ENCODE results near the gene CAPN1.

The CAPN1 gene

GRCh38 chr11:65219930-65220213 lies 38.1 kb downstream of the CAPN1 start:
- H3K9ac ChIP-seq (ENCODE audit: low read length), result no peak overlapping the region
- DNase-seq, result no peak

DNA sequence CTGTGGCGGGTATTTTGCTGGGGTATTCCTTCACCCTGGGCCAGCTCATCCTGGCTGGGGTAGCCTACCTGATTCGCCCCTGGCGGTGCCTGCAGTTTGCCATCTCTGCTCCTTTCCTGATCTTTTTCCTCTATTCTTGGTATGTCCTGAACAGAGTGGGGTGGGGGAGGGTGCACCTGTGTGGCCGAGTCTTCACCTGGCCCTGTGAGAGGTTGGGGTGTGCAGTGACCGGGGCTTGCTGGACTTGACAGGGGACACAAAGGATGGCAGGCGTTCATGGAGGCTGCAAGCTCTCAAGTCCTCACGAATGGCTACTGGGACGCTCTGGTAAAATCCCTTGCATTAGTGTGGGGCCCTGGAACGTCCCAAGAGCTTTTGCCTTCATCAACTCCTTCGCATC lies 39.3 kb downstream of the CAPN1 start:
- Histone ChIP-seq H3K79me2 (ENCODE audit: low read length) (no peaks in the 10 kb centered on the region), H3K9me2 (replicated peaks; ENCODE audit: insufficient read depth, low read length) (no peaks in the 10 kb centered on the region), H3K4me1 (ENCODE audit: low read length) (no peaks in the 10 kb centered on the region), H3K9ac (ENCODE audit: low read length) (no peak overlapping the region), H4K20me1 (ENCODE audit: insufficient read depth, low read length) (no peaks in the 10 kb centered on the region), H3K9me3 (replicated peaks; ENCODE audit: insufficient read depth, low read length) (no peaks in the 10 kb centered on the region), H3K27me3 (replicated peaks; ENCODE audit: insufficient read depth, low read length) (peaks cover 7% of the 10 kb centered on the region; the same call in 1 of the 2 replicates), H3K4me2 (ENCODE audit: low read depth, low read length) (no peak overlapping the region), H3K27ac (ENCODE audit: low read length) (no peak overlapping the region), H3K36me3 (replicated peaks; ENCODE audit: insufficient read depth, low read length) (no peaks in the 10 kb centered on the region), H2AFZ (ENCODE audit: low read length) (no peak overlapping the region), H3K4me3 (ENCODE audit: low read length) (no peak overlapping the region), H3F3A (ENCODE audit: insufficient read depth, low read length) (no peaks in the 10 kb centered on the region)
- DNase-seq, result no peak
- no peak for TF ChIP-seq CTCF (IDR thresholded peaks at IDR 0.05; ENCODE audit: low read length)
- TF ChIP-seq EZH2 (optimal IDR thresholded peaks at IDR 0.05; ENCODE audit: low read depth, low read length), result no peak
- no peak for TF ChIP-seq EZH2phosphoT487 (IDR thresholded peaks at IDR 0.05; ENCODE audit: low read length)

More at GRCh38 chr11:65219930-65220213, 38.1 kb downstream of the CAPN1 start:
- no peak overlapping the region for H3K4me3 ChIP-seq (ENCODE audit: low read length)
- no peaks in the 10 kb centered on the region for H4K20me1 ChIP-seq (ENCODE audit: insufficient read depth, low read length)
- H3K36me3 ChIP-seq (replicated peaks; ENCODE audit: insufficient read depth, low read length), result no peaks in the 10 kb centered on the region
- peaks cover 3% of the 10 kb centered on the region; the same call in 1 of the 2 replicates for H3K27me3 ChIP-seq (replicated peaks; ENCODE audit: insufficient read depth, low read length)
- H3K4me1 ChIP-seq (ENCODE audit: low read length), result no peaks in the 10 kb centered on the region
- H3F3A ChIP-seq (ENCODE audit: insufficient read depth, low read length), result no peaks in the 10 kb centered on the region
- H2AFZ ChIP-seq (ENCODE audit: low read length), result no peak overlapping the region
- no peaks in the 10 kb centered on the region for H3K9me2 ChIP-seq (replicated peaks; ENCODE audit: insufficient read depth, low read length)
- H3K4me2 ChIP-seq (ENCODE audit: low read depth, low read length), result no peak overlapping the region
- no peak for TF ChIP-seq CTCF (IDR thresholded peaks at IDR 0.05; ENCODE audit: low read length)
- no peak for TF ChIP-seq EZH2 (optimal IDR thresholded peaks at IDR 0.05; ENCODE audit: low read depth, low read length)
- no peak for TF ChIP-seq EZH2phosphoT487 (IDR thresholded peaks at IDR 0.05; ENCODE audit: low read length)
- H3K9me3 ChIP-seq (replicated peaks; ENCODE audit: insufficient read depth, low read length), result no peaks in the 10 kb centered on the region
- H3K27ac ChIP-seq (ENCODE audit: low read length), result no peak overlapping the region
- no peaks in the 10 kb centered on the region for H3K79me2 ChIP-seq (ENCODE audit: low read length)

DNA sequence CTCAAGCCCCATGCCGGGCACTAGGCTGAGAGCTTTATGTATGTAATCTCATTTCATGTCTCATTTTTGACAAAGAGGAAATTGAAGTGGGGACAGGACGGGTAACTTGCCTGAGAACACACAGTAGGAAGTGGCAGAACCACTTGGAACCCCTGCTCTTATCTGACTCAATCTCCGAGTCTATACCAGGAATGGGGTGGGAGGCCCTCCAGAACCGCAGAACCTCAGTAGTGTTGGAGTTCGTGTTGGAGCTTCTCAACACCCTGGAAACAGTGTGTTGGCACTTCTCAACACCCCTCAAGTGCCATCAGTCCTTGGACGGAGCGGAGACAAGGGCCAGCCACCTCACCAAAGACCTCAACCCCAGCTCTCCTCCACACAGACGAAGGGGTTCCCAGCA lies 41.3 kb downstream of the CAPN1 start:
- H3K4me1 ChIP-seq (ENCODE audit: low read length), result no peaks in the 10 kb centered on the region
- H2AFZ ChIP-seq (ENCODE audit: low read length), result no peak overlapping the region
- no peak overlapping the region for H3K4me2 ChIP-seq (ENCODE audit: low read depth, low read length)
- no peaks in the 10 kb centered on the region for H3K9me3 ChIP-seq (replicated peaks; ENCODE audit: insufficient read depth, low read length)
- no peak overlapping the region for H3K9ac ChIP-seq (ENCODE audit: low read length)
- no peak for DNase-seq
- H3K4me3 ChIP-seq (ENCODE audit: low read length), result no peak overlapping the region
- H3K9me2 ChIP-seq (replicated peaks; ENCODE audit: insufficient read depth, low read length), result no peaks in the 10 kb centered on the region
- TF ChIP-seq EZH2 (optimal IDR thresholded peaks at IDR 0.05; ENCODE audit: low read depth, low read length), result no peak
- no peak for TF ChIP-seq EZH2phosphoT487 (IDR thresholded peaks at IDR 0.05; ENCODE audit: low read length)
- TF ChIP-seq CTCF (IDR thresholded peaks at IDR 0.05; ENCODE audit: low read length), result no peak
- H3K79me2 ChIP-seq (ENCODE audit: low read length), result no peaks in the 10 kb centered on the region
- H3F3A ChIP-seq (ENCODE audit: insufficient read depth, low read length), result no peaks in the 10 kb centered on the region
- no peak overlapping the region for H3K27ac ChIP-seq (ENCODE audit: low read length)
- H3K27me3 ChIP-seq (replicated peaks; ENCODE audit: insufficient read depth, low read length), result peaks cover 18% of the 10 kb centered on the region
- no peaks in the 10 kb centered on the region for H4K20me1 ChIP-seq (ENCODE audit: insufficient read depth, low read length)
- H3K36me3 ChIP-seq (replicated peaks; ENCODE audit: insufficient read depth, low read length), result no peaks in the 10 kb centered on the region

Measured in MM.1S (cell line).